Calu3 (cell line): ENCODE results near the gene CYGB. TPM values are rescaled to one million over a fixed set of nuclear protein-coding genes. Genes with fewer than 3 reads are reported as not detected.

Experiments
- BruUV-seq: library from RNA; stranded (reverse); fragments of 400-500 nt; replicated peaks from 2 replicates; lab custom pipeline; 2021; lab: Mats Ljungman, UMichigan
- CTCF ChIA-PET: fragments of 300-600 bp; sonication (Branson Sonifier 250); formaldehyde crosslinking; loops from one replicate; lab custom pipeline; 2022; ENCODE audit warnings: antibody characterized with exemption; lab: Charles Lee
- DNase-seq: peaks from one replicate; pipeline ENCODE4 v3.0.0; 2022
- H3K27ac Mint-ChIP-seq: one replicate; pipeline ENCODE4 v1.8.0; 2022; ENCODE audit warnings: mixed read lengths; ENCODE audit not compliant: unreplicated experiment
- H3K27me3 Mint-ChIP-seq: one replicate; pipeline ENCODE4 v1.8.0; 2022; ENCODE audit warnings: mixed read lengths; ENCODE audit not compliant: unreplicated experiment
- H3K36me3 Mint-ChIP-seq: one replicate; pipeline ENCODE4 v1.8.0; 2022; ENCODE audit warnings: mild to moderate bottlenecking, moderate library complexity, mixed read lengths; ENCODE audit not compliant: insufficient read depth, unreplicated experiment
- H3K4me1 Mint-ChIP-seq: one replicate; pipeline ENCODE4 v1.8.0; 2022; ENCODE audit warnings: mild to moderate bottlenecking, low read depth, mixed read lengths; ENCODE audit not compliant: unreplicated experiment
- H3K4me3 Mint-ChIP-seq: one replicate; pipeline ENCODE4 v1.8.0; 2022; ENCODE audit warnings: mild to moderate bottlenecking, low read depth, moderate library complexity, mixed read lengths; ENCODE audit not compliant: unreplicated experiment
- H3K9me3 Mint-ChIP-seq: one replicate; pipeline ENCODE4 v1.8.0; 2022; ENCODE audit warnings: low read depth, mixed read lengths; ENCODE audit not compliant: unreplicated experiment
- CTCF ChIP-seq: fragments of 200-600 bp; IDR thresholded peaks from one replicate; pipeline ENCODE4 v1.8.0; 2022; ENCODE audit warnings: antibody characterized with exemption; ENCODE audit not compliant: unreplicated experiment
- intact Hi-C: fragments of 100-400 bp; cut with micrococcal nuclease; formaldehyde crosslinking; loops from one replicate; pipeline ENCODE4 v1.10.0; 2022; ENCODE audit not compliant: unreplicated experiment
- total RNA-seq: library from RNA; stranded (reverse); gene quantifications from 2 replicates; pipeline ENCODE4 v1.2.3, GENCODE V29; 2022

Gene CYGB
- total RNA-seq, 1 experiment from 2014 or later: not detected

GRCh38 chr17:76579281-76579680 lies 41.8 kb upstream of the CYGB start:
- intact Hi-C loops: no loop called here
- H3K4me1 Mint-ChIP-seq: peaks cover 20% of the 10 kb centered on the region
- H3K27ac Mint-ChIP-seq: no peak overlapping the region
- no peaks in the 10 kb centered on the region for H3K27me3 Mint-ChIP-seq
- BruUV-seq: no TSS peak
- CTCF ChIA-PET: no interaction called here
- no peaks in the 10 kb centered on the region for H3K9me3 Mint-ChIP-seq
- no peak for DNase-seq
- H3K36me3 Mint-ChIP-seq: peaks cover 13% of the 10 kb centered on the region
- no peak overlapping the region for H3K4me3 Mint-ChIP-seq
- TF ChIP-seq CTCF: no peak

GRCh38 chr17:76578376-76578775 lies 40.9 kb upstream of the CYGB start:
- CTCF ChIA-PET: no interaction called here
- no peak overlapping the region for H3K4me3 Mint-ChIP-seq
- TF ChIP-seq CTCF: no peak
- BruUV-seq: no TSS peak
- H3K27me3 Mint-ChIP-seq: no peaks in the 10 kb centered on the region
- intact Hi-C loops: no loop called here
- H3K27ac Mint-ChIP-seq: no peak overlapping the region
- H3K9me3 Mint-ChIP-seq: no peaks in the 10 kb centered on the region
- H3K36me3 Mint-ChIP-seq: peaks cover 13% of the 10 kb centered on the region
- peaks cover 27% of the 10 kb centered on the region for H3K4me1 Mint-ChIP-seq
- no peak for DNase-seq

DNA sequence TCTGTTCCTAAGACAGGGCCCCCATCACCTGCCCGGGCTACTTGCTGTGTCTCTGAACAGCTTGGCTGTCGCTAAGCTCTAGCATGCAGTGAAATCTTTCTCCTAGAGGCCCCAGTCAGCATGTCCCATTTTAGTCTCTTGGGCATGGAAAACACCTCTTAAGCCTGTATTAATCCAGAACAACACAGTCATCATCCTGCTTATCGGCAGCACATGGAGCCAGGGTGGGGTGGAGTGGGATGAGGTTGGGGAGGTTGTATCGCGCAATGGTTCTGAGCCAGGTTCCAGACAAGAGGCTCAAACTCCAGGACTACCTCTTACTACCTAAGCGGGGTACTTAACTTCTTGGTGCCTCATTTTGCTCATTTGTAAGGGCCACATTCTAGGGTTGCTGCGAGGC lies 40.4 kb upstream of the CYGB start:
- DNase-seq: no peak
- Mint-ChIP-seq H3K36me3 (peaks cover 18% of the 10 kb centered on the region), H3K4me1 (peaks cover 27% of the 10 kb centered on the region), H3K4me3 (no peak overlapping the region), H3K9me3 (no peaks in the 10 kb centered on the region), H3K27me3 (no peaks in the 10 kb centered on the region), H3K27ac (no peak overlapping the region)
- TF ChIP-seq CTCF: no peak
- BruUV-seq: no TSS peak
- intact Hi-C loops: no loop called here
- CTCF ChIA-PET: no interaction called here

- no peak for TF ChIP-seq CTCF
- Mint-ChIP-seq H3K36me3 (peaks cover 13% of the 10 kb centered on the region), H3K27ac (peak overlapping the region; percentile 60), H3K4me3 (no peak overlapping the region), H3K4me1 (peaks cover 27% of the 10 kb centered on the region), H3K27me3 (no peaks in the 10 kb centered on the region), H3K9me3 (no peaks in the 10 kb centered on the region)
- intact Hi-C loops: no loop called here
- no peak for DNase-seq
- no TSS peak for BruUV-seq
- CTCF ChIA-PET: interaction anchor here (0.7 to 1.1 kb wide), 2 partner anchors 47 to 48 kb away, joined by 3 read pairs; no protein-coding TSS in a partner anchor
Measured at GRCh38 chr17:76576189-76576588, 38.7 kb upstream of the CYGB start.
